ENCODE data around the gene PSRC1. TPM values are rescaled to one million over a fixed set of nuclear protein-coding genes. Genes with fewer than 3 reads are reported as not detected.

The PSRC1 gene
- total and polyA plus RNA-seq, 4 experiments from 2014 or later: 0.17 to 0.31 (median 0.23) TPM

DNA sequence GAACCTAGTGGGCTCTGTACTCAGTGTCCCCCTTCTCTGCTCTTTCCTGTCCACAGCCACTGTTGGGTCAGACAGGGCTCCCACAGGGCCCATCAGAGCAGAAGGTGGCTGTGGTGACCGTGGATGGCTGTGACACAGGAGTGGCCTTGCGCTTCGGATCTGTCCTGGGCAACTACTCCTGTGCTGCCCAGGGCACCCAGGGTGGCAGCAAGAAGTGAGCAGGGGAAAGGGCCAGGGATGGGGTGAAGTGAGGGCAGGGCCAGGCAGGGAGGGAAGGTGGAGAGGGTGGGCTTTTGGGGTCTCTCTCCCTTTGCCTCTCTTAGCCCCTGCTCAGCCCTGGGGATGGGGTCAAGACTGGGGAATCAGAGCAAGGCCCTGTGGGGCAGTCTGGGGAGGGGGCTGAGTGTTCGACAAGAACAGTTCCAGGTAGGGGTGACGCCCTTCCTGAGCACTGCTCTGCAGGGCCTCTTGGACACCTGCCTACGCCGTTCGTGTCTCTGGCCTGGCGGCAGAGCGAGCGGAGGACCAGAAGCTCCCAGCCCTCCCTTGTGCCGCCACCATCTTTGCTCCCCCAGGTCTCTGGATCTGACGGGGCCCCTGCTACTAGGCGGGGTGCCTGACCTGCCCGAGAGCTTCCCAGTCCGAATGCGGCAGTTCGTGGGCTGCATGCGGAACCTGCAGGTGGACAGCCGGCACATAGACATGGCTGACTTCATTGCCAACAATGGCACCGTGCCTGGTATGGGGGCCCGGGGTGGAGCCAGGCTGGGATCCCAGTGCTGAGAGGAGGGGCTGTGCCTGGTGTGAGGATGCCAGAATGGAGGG lies 20.5 kb downstream of the PSRC1 start:
- Mint-ChIP-seq H3K4me1 (peaks cover 0 to 4% (median 2%) of the 10 kb centered on the region in 4 donors), H3K27me3 (peaks cover 0 to 2% of the 10 kb centered on the region in 2 donors), H3K9me3 (peaks cover 0 to 1% (median 0%) of the 10 kb centered on the region in 8 donors), H3K4me3 (no peak overlapping the region), H3K36me3 (no peaks in the 10 kb centered on the region), H3K27ac (no peak overlapping the region)
- DNase-seq: no peak
- Histone ChIP-seq H3K36me3 (ENCODE audit: insufficient read depth, low read length) (no peaks in the 10 kb centered on the region), H3K27me3 (ENCODE audit: insufficient read depth, low read length) (no peaks in the 10 kb centered on the region), H3K4me1 (ENCODE audit: insufficient read depth, low read length) (no peaks in the 10 kb centered on the region), H3K9me3 (ENCODE audit: control insufficient read depth in 1 of 2, low read length in 2 of 2) (no peaks in the 10 kb centered on the region), H3K27ac (ENCODE audit: low read depth, low read length) (no peak overlapping the region), H3K4me3 (ENCODE audit: low read length in 2 of 2) (no peak overlapping the region)
- ChIA-PET CTCF (ENCODE audit: partially characterized antibody) (interaction anchor here (1.2 to 5.0 kb wide), 4 partner anchors 55 to 271 kb away, joined by 3 to 45 read pairs (median 22); partner anchors contain the start of gene SORT1), POLR2A (ENCODE audit: partially characterized antibody) (no interaction called here)
- intact Hi-C loops (cut with micrococcal nuclease): loop anchor here (1.0 to 5.0 kb wide), 3 partner anchors 137 to 270 kb away; partner anchors contain the start of gene CYB561D1

- no peaks in the 10 kb centered on the region for H3K27me3 ChIP-seq (ENCODE audit: insufficient read depth, low read length)
- Mint-ChIP-seq H3K27ac (no peak overlapping the region), H3K4me3 (no peak overlapping the region), H3K36me3 (no peaks in the 10 kb centered on the region), H3K9me3 (peaks cover 0 to 3% (median 0%) of the 10 kb centered on the region in 8 donors), H3K4me1 (peaks cover 0 to 9% (median 3%) of the 10 kb centered on the region in 4 donors), H3K27me3 (peaks cover 0 to 2% of the 10 kb centered on the region in 2 donors)
- H3K4me1 ChIP-seq (ENCODE audit: insufficient read depth, low read length): no peaks in the 10 kb centered on the region
- H3K4me3 ChIP-seq (ENCODE audit: low read length in 2 of 2): no peak overlapping the region
- ChIA-PET CTCF (ENCODE audit: partially characterized antibody) (interaction anchor here (0.7 to 1.6 kb wide), 3 partner anchors 15 to 270 kb away, joined by 3 to 5 read pairs (median 4); no protein-coding TSS in a partner anchor), POLR2A (ENCODE audit: partially characterized antibody) (no interaction called here)
- H3K27ac ChIP-seq (ENCODE audit: low read depth, low read length): no peak overlapping the region
- DNase-seq: no peak
- no peaks in the 10 kb centered on the region for H3K36me3 ChIP-seq (ENCODE audit: insufficient read depth, low read length)
- H3K9me3 ChIP-seq (ENCODE audit: control insufficient read depth in 1 of 2, low read length in 2 of 2): no peaks in the 10 kb centered on the region
- intact Hi-C loops (cut with micrococcal nuclease): loop anchor here (5.0 kb wide), 1 partner anchor 231 kb away; the partner anchor contains the start of gene CYB561D1
Observed at GRCh38 chr1:109261578-109261977, 21.4 kb downstream of the PSRC1 start.

GRCh38 chr1:109261006-109261405 lies 21.9 kb downstream of the PSRC1 start:
- CTCF ChIA-PET (ENCODE audit: partially characterized antibody): interaction anchor here (0.6 to 1.6 kb wide), 6 partner anchors 16 to 271 kb away, joined by 3 to 5 read pairs (median 3); no protein-coding TSS in a partner anchor
- intact Hi-C loops (cut with micrococcal nuclease): loop anchor here (5.0 kb wide), 1 partner anchor 231 kb away; the partner anchor contains the start of gene CYB561D1

DNA sequence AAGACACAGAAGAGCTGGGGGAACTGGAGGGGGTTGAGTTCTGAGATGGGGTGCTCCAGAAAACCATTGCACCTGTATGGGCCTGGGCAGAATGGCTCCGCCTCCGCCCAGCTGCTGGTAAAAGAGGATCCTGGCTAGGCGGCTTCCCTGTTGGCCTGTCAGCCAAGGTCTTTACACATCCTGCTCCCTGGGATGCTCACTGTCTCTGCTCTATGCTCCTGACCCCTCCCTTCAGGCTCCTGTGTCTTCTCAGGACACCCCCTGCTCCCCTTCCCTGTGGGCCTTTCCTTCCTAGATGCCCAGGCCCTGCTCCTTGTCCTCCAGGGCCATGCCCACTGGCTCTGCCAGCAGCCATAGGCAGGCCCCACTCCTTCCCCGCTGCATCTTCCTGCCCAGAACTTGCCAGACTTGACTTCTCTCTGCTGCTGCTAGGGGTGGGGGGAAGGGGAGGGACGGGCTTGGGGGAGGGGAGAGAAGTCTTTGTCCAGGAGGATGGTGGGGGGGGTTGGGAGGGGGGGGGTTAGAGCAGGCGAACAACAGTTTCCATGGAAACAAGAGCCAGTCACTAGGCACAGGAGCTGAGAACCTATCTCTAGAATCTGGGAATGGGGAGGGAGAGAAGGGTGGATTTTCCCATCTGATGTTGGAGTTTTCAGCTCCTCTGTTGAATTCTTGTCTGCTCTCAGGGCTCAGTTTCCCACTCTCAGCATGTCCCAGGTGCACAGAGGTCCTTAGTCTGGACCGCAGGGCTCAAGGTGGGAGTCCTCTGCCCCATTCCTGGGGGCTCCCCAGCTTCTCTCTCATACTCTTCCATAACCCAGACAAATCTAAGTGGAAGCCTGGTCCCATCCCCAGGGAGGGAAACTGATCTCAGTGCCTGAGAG lies 23.0 kb downstream of the PSRC1 start:
- H3K4me1 ChIP-seq (ENCODE audit: insufficient read depth, low read length): no peaks in the 10 kb centered on the region
- no peak overlapping the region for H3K27ac ChIP-seq (ENCODE audit: low read depth, low read length)
- no peaks in the 10 kb centered on the region for H3K9me3 ChIP-seq (ENCODE audit: control insufficient read depth in 1 of 2, low read length in 2 of 2)
- H3K27me3 Mint-ChIP-seq: peaks cover 0 to 2% of the 10 kb centered on the region in 2 donors
- ChIA-PET POLR2A (ENCODE audit: partially characterized antibody) (interaction anchor here (1.2 kb wide), 1 partner anchor 140 kb away, joined by 4 read pairs; no protein-coding TSS in a partner anchor), CTCF (ENCODE audit: partially characterized antibody) (interaction anchor here (0.6 to 1.6 kb wide), 5 partner anchors 17 to 272 kb away, joined by 3 to 5 read pairs (median 3); no protein-coding TSS in a partner anchor)
- peaks cover 2 to 9% (median 3%) of the 10 kb centered on the region in 4 donors for H3K4me1 Mint-ChIP-seq
- H3K4me3 Mint-ChIP-seq: no peak overlapping the region
- H3K4me3 ChIP-seq (ENCODE audit: low read length in 2 of 2): no peak overlapping the region
- no peak for DNase-seq
- H3K9me3 Mint-ChIP-seq: peaks cover 0 to 3% (median 0%) of the 10 kb centered on the region in 8 donors
- H3K27me3 ChIP-seq (ENCODE audit: insufficient read depth, low read length): no peaks in the 10 kb centered on the region
- H3K27ac Mint-ChIP-seq: peak overlapping the region in 1 of 7 donors; percentile 35
- intact Hi-C loops (cut with micrococcal nuclease): loop anchor here (5.0 kb wide), 1 partner anchor 232 kb away; the partner anchor contains the start of gene CYB561D1
- no peaks in the 10 kb centered on the region for H3K36me3 ChIP-seq (ENCODE audit: insufficient read depth, low read length)
- H3K36me3 Mint-ChIP-seq: no peaks in the 10 kb centered on the region

More at GRCh38 chr1:109261006-109261405, 21.9 kb downstream of the PSRC1 start:
- no peaks in the 10 kb centered on the region for H3K27me3 ChIP-seq (ENCODE audit: insufficient read depth, low read length)
- H3K27ac ChIP-seq (ENCODE audit: low read depth, low read length): no peak overlapping the region
- H3K9me3 ChIP-seq (ENCODE audit: control insufficient read depth in 1 of 2, low read length in 2 of 2): no peaks in the 10 kb centered on the region
- DNase-seq: no peak
- Mint-ChIP-seq H3K9me3 (peaks cover 0 to 3% (median 0%) of the 10 kb centered on the region in 8 donors), H3K4me1 (peaks cover under 1 to 9% (median 3%) of the 10 kb centered on the region in 4 donors), H3K36me3 (no peaks in the 10 kb centered on the region), H3K27ac (no peak overlapping the region), H3K4me3 (no peak overlapping the region), H3K27me3 (peaks cover 0 to 2% of the 10 kb centered on the region in 2 donors)
- no peaks in the 10 kb centered on the region for H3K4me1 ChIP-seq (ENCODE audit: insufficient read depth, low read length)
- H3K36me3 ChIP-seq (ENCODE audit: insufficient read depth, low read length): no peaks in the 10 kb centered on the region
- no peak overlapping the region for H3K4me3 ChIP-seq (ENCODE audit: low read length in 2 of 2)
- POLR2A ChIA-PET (ENCODE audit: partially characterized antibody): no interaction called here

- Histone ChIP-seq H3K4me1 (ENCODE audit: insufficient read depth, low read length) (peaks cover 6% of the 10 kb centered on the region), H3K27me3 (ENCODE audit: insufficient read depth, low read length) (no peaks in the 10 kb centered on the region), H3K4me3 (ENCODE audit: low read length in 2 of 2) (no peak overlapping the region), H3K9me3 (ENCODE audit: control insufficient read depth in 1 of 2, low read length in 2 of 2) (no peaks in the 10 kb centered on the region), H3K27ac (ENCODE audit: low read depth, low read length) (no peak overlapping the region), H3K36me3 (ENCODE audit: insufficient read depth, low read length) (no peaks in the 10 kb centered on the region)
- H3K36me3 Mint-ChIP-seq: no peaks in the 10 kb centered on the region
- intact Hi-C loops (cut with micrococcal nuclease): no loop called here
- peaks cover 0 to 3% (median 0%) of the 10 kb centered on the region in 8 donors for H3K9me3 Mint-ChIP-seq
- no peak overlapping the region for H3K4me3 Mint-ChIP-seq
- peaks cover 0 to 2% of the 10 kb centered on the region in 2 donors for H3K27me3 Mint-ChIP-seq
- peaks cover 2 to 9% (median 3%) of the 10 kb centered on the region in 4 donors for H3K4me1 Mint-ChIP-seq
- CTCF ChIA-PET (ENCODE audit: partially characterized antibody): interaction anchor here (1.1 kb wide), 1 partner anchor 234 kb away, joined by 3 read pairs; no protein-coding TSS in a partner anchor
- POLR2A ChIA-PET (ENCODE audit: partially characterized antibody): interaction anchor here (1.2 kb wide), 1 partner anchor 141 kb away, joined by 4 read pairs; no protein-coding TSS in a partner anchor
- peak in 1 of 5 donors; percentile 36 for DNase-seq
- no peak overlapping the region for H3K27ac Mint-ChIP-seq
Observed at GRCh38 chr1:109258481-109259466, 24.2 kb downstream of the PSRC1 start.
